A549 (cell line): ENCODE data around the gene MTF1. TPM values are rescaled to one million over a fixed set of nuclear protein-coding genes. Genes with fewer than 3 reads are reported as not detected.

Experiments
- ATAC-seq, 2 experiments: fragments of 200-7000 bp in 1 of 2; fragments of >200 bp in 1 of 2; cut with Nextera tagmentation in 1 of 2; cut with Tn5 transposase in 1 of 2; 3 replicates each; pipeline versions ENCODE4 v1.8.0 to v1.9.1; 2018 to 2020; ENCODE audit warnings: mild to moderate bottlenecking in 1 of 2, moderate library complexity in 1 of 2
- CTCF ChIA-PET: fragments of 300-600 bp; sonication (Branson Sonifier 250); formaldehyde crosslinking; extraction: SDS; loops from one replicate; lab custom pipeline; 2021; ENCODE audit warnings: antibody characterized with exemption, inconsistent platforms; lab: Yijun Ruan, JAX
- POLR2A ChIA-PET: fragments of 350-600 bp; formaldehyde crosslinking; extraction: SDS; loops from one replicate; lab custom pipeline; 2021; ENCODE audit warnings: antibody characterized with exemption, inconsistent platforms; lab: Yijun Ruan, JAX
- DNase-seq, 2 experiments: peaks; one replicate each; pipeline versions ENCODE4 v3.0.0 to v3.0.0-alpha.2; 2011 to 2016; ENCODE audit warnings: low read depth in 1 of 2, low spot score in 1 of 2
- FAIRE-seq: peaks from 2 replicates; lab custom pipeline; 2011; peaks lifted over from hg19 to GRCh38; lab: Jason Lieb, UNC
- H3K27ac ChIP-seq, 2 experiments: fragments of >200 bp; sonication (Bioruptor Twin); formaldehyde crosslinking; 3 replicates each; pipeline ENCODE4 v1.5.1; 2016 to 2017
- H3K4me1 ChIP-seq: fragments of >200 bp; sonication (Bioruptor Twin); formaldehyde crosslinking; 3 replicates; pipeline ENCODE4 v1.6.1; 2016
- H3K4me2 ChIP-seq: fragments of >200 bp; sonication (Bioruptor Twin); formaldehyde crosslinking; 3 replicates; pipeline ENCODE4 v1.6.1; 2016
- H3K4me3 ChIP-seq: fragments of >200 bp; sonication (Bioruptor Twin); formaldehyde crosslinking; 3 replicates; pipeline ENCODE4 v1.5.1; 2016
- H3K9me3 ChIP-seq: fragments of >200 bp; sonication (Bioruptor Twin); formaldehyde crosslinking; 3 replicates; pipeline ENCODE4 v1.6.1; 2016
- BHLHE40 ChIP-seq: IDR thresholded peaks from 2 replicates; pipeline ENCODE4 v1.6.1; 2012; ENCODE audit warnings: low read depth, low read length, inconsistent platforms
- CBX8 ChIP-seq: fragments of 200-600 bp; sonication (generic); IDR thresholded peaks from 2 replicates; pipeline ENCODE4 v1.6.1; 2016
- CEBPB ChIP-seq, 2 experiments: fragments of >200 bp in 1 of 2; sonication (Bioruptor Twin) in 1 of 2; formaldehyde crosslinking in 1 of 2; IDR thresholded peaks; 2 replicates each; pipeline ENCODE4 v1.6.1; 2012 to 2016
- CHD4 ChIP-seq: fragments of 200-600 bp; sonication (generic); IDR thresholded peaks from 2 replicates; pipeline ENCODE4 v1.6.1; 2016; ENCODE audit warnings: antibody characterized with exemption, mild to moderate bottlenecking, borderline replicate concordance
- EHF ChIP-seq: fragments of 250-450 bp; sonication (Bioruptor Pico); IDR thresholded peaks from 2 replicates; pipeline ENCODE4 v1.5.0; 2020; ENCODE audit warnings: mild to moderate bottlenecking
- FOSB ChIP-seq: fragments of 250-450 bp; sonication (Bioruptor Pico); IDR thresholded peaks from 2 replicates; pipeline ENCODE4 v1.5.0; 2020; ENCODE audit warnings: mild to moderate bottlenecking, moderate library complexity
- FOSL2 ChIP-seq, 2 experiments: fragments of 450-650 bp in 1 of 2; fragments of >200 bp in 1 of 2; sonication (Bioruptor Twin) in 1 of 2; formaldehyde crosslinking; IDR thresholded peaks; 2 replicates each; pipeline versions ENCODE4 v1.5.0 to v1.6.1; 2016 to 2020; ENCODE audit warnings: mild to moderate bottlenecking in 1 of 2, moderate library complexity in 1 of 2
- FOXS1 ChIP-seq: fragments of 250-450 bp; sonication (Bioruptor Pico); IDR thresholded peaks from 2 replicates; pipeline ENCODE4 v1.5.0; 2020; ENCODE audit warnings: mild to moderate bottlenecking, moderate library complexity
- HEYL ChIP-seq: fragments of 250-450 bp; sonication (Bioruptor Pico); IDR thresholded peaks from 2 replicates; pipeline ENCODE4 v1.8.0; 2021; ENCODE audit warnings: mild to moderate bottlenecking, moderate library complexity
- HOXA7 ChIP-seq: fragments of 250-450 bp; sonication (Bioruptor Pico); IDR thresholded peaks from 2 replicates; pipeline ENCODE4 v1.5.0; 2020; ENCODE audit warnings: mild to moderate bottlenecking, moderate library complexity
- JUNB ChIP-seq: fragments of >200 bp; sonication (Bioruptor Twin); formaldehyde crosslinking; IDR thresholded peaks from 2 replicates; pipeline ENCODE4 v1.6.1; 2016
- KDM1A ChIP-seq: fragments of 200-600 bp; sonication (generic); IDR thresholded peaks from 2 replicates; pipeline ENCODE4 v1.6.1; 2016; ENCODE audit warnings: low read depth, mild to moderate bottlenecking
- KDM5A ChIP-seq: fragments of 200-600 bp; sonication (generic); IDR thresholded peaks from 2 replicates; pipeline ENCODE4 v1.6.1; 2016; ENCODE audit warnings: antibody characterized with exemption, mild to moderate bottlenecking
- MAFK ChIP-seq: fragments of 450-650 bp; IDR thresholded peaks from 2 replicates; pipeline ENCODE4 v1.6.1; 2014; ENCODE audit not compliant: partially characterized antibody
- MAZ ChIP-seq: fragments of 150-350 bp; IDR thresholded peaks from 2 replicates; pipeline ENCODE4 v1.6.1; 2014; ENCODE audit warnings: antibody characterized with exemption, low read depth, low read length, borderline replicate concordance
- MYC ChIP-seq: IDR thresholded peaks from 2 replicates; pipeline ENCODE4 v1.6.1; 2012; ENCODE audit warnings: mild to moderate bottlenecking, inconsistent platforms, low read length, improper control_type of control experiment, borderline replicate concordance
- NPAS2 ChIP-seq: fragments of 250-450 bp; sonication (Bioruptor Pico); IDR thresholded peaks from 2 replicates; pipeline ENCODE4 v1.8.0; 2022; ENCODE audit warnings: mild to moderate bottlenecking, moderate library complexity, borderline replicate concordance
- NR3C1 ChIP-seq: fragments of >200 bp; sonication (Bioruptor Twin); formaldehyde crosslinking; IDR thresholded peaks from 3 replicates; pipeline ENCODE4 v1.6.1; 2017
- POLR2A ChIP-seq: IDR thresholded peaks from 2 replicates; pipeline ENCODE4 v1.6.1; 2012; ENCODE audit warnings: mild to moderate bottlenecking, low read length
- RARB ChIP-seq: fragments of 250-450 bp; sonication (Bioruptor Pico); IDR thresholded peaks from 2 replicates; pipeline ENCODE4 v1.8.0; 2021; ENCODE audit warnings: mild to moderate bottlenecking, moderate library complexity
- RCOR1 ChIP-seq: fragments of 150-350 bp; IDR thresholded peaks from 2 replicates; pipeline ENCODE4 v1.6.1; 2014; ENCODE audit warnings: antibody characterized with exemption, low read length, low read depth
- RNF2 ChIP-seq: fragments of 200-600 bp; sonication (generic); IDR thresholded peaks from 2 replicates; pipeline ENCODE4 v1.6.1; 2016; ENCODE audit warnings: low read depth, mild to moderate bottlenecking, antibody characterized with exemption, moderate library complexity, borderline replicate concordance
- SREBF2 ChIP-seq: fragments of 450-650 bp; IDR thresholded peaks from 2 replicates; pipeline ENCODE4 v1.6.1; 2014; ENCODE audit warnings: mild to moderate bottlenecking, moderate library complexity
- TFCP2L1 ChIP-seq: fragments of 250-450 bp; sonication (Bioruptor Pico); IDR thresholded peaks from 2 replicates; pipeline ENCODE4 v1.5.0; 2021; ENCODE audit warnings: mild to moderate bottlenecking
- ZNF302 ChIP-seq: fragments of 250-450 bp; sonication (Bioruptor Pico); IDR thresholded peaks from 2 replicates; pipeline ENCODE4 v1.9.0; 2021; ENCODE audit warnings: inconsistent platforms, mild to moderate bottlenecking, moderate library complexity
- WGBS: methylation state at CpG from one replicate; pipeline ENCODE4 v1.1.6; 2017; ENCODE audit errors: missing lambda C conversion rate; 5-methylcytosine and 5-hydroxymethylcytosine counted together
- polyA plus RNA-seq, 4 experiments: library from polyadenylated mRNA; depleted of rRNA in 3 of 4; stranded (reverse); fragments of >200 nt; fragmentation: RNase III in 1 of 4; extraction: RNeasy Plus Mini Kit Qiagen cat#74134 plus additional on column Dnase treatment in 1 of 4; gene quantifications; 2 replicates in 3 of 4; 3 replicates in 1 of 4; pipeline ENCODE4 v1.2.3, GENCODE V29; 2011 to 2017
- TF ChIP-seq, protein P1 (sequence below): IDR thresholded peaks from 2 replicates; pipeline ENCODE4 v1.6.1; 2012; ENCODE audit warnings: low read depth, borderline replicate concordance
- TF ChIP-seq, protein P2 (sequence below): IDR thresholded peaks from 2 replicates; pipeline ENCODE4 v1.6.1; 2012
- TF ChIP-seq, protein P3 (sequence below): fragments of >200 bp; sonication (Bioruptor Twin); formaldehyde crosslinking; IDR thresholded peaks from 3 replicates; pipeline ENCODE4 v1.6.1; 2016
- TF ChIP-seq, protein P4 (sequence below): fragments of 150-350 bp; IDR thresholded peaks from 2 replicates; pipeline ENCODE4 v1.6.1; 2014; ENCODE audit warnings: low read depth, mild to moderate bottlenecking, low read length
- TF ChIP-seq, protein P5 (sequence below): fragments of 250-450 bp; sonication (Bioruptor Pico); IDR thresholded peaks from 2 replicates; pipeline ENCODE4 v1.5.0; 2020; ENCODE audit warnings: low read depth, mild to moderate bottlenecking, moderate library complexity

Gene MTF1
- polyA plus RNA-seq, 2 of the 4 experiments (the other 2 are of a cell fraction), result 4.0 to 6.7 TPM

DNA sequence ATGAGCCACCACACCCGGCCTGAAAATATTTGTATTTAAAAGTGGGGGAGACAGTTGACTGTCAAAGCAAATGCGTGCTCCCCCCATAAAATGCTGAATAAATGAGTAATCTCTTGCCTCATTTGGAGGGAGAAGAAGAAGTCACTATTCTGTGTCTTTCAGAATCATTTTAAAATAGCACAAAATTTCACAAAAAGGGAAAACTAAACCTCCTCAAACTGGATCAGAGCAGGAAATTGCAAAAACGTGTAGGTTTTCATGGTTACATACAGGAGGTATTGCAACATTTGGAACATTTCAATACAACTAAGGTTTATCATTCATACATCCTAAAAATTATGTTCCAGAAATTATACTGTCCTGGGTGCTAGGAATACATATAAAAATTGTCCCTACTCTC is 13.6 kb downstream of the MTF1 start (continued):
- TF ChIP-seq KDM5A (no peak), NR3C1 (no peak), EHF (CRISPR knock-in tag) (no peak)

DNA sequence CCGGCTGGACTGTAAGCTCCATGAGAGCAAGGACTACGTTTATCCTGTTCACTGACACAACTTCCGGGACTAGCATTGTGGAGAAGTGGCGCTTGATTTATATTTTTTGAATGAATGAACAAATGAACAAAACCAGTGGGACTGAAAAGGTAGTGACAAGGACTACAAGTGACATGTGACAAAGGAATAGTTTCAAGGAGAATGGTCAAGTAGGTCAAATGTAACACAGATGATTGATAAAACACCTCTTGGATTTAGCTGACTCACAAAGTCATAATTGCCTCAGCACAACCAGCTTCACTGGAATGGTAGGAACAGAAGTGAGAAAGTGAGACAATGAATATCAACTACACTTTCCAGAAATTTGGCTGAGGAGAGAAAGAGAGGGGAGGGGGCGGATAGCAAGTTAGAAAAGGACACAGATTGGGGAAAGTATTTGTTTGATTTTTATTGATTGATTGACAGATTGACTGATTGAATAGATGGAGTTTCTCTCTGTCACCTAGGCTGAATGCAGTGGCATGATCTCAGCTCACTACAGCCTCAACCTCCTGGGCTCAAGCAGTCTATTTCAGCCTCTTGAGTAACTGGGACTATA is 14.2 kb downstream of the MTF1 start:
- POLR2A ChIA-PET, result no interaction called here

DNA sequence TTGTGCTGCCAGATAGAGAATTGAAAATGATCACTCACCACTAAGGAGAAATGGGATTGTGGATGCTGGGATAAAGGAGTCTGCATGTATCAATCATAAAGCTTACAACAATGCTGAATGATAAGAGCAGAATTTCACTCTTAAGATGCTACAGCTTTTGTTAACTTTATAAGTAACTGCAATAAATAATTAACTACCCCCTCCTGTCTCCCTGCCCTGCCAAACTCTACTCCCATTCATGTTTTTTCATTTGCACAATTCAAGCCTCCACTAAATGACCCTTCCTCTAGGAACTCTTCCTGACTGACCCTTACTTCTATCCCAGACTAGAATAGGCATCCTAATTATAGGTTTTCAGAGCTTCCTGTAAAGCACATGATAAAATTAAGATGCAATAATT is 14.9 kb downstream of the MTF1 start:
- ATAC-seq (no peak), FAIRE-seq (no peak), DNase-seq (no peak)
- H3K4me1 ChIP-seq, result peaks cover 23% of the 10 kb centered on the region
- H3K9me3 ChIP-seq, result no peaks in the 10 kb centered on the region
- peak overlapping the region; percentile 50 for H3K4me2 ChIP-seq
- ChIA-PET CTCF (no interaction called here), POLR2A (no interaction called here)
- TF ChIP-seq POLR2A, result no peak
- no peak for TF ChIP-seq SREBF2
- TF ChIP-seq CHD4, result no peak
- no peak for TF ChIP-seq MAFK
- no peak for TF ChIP-seq JUNB
- no peak for TF ChIP-seq MYC
- TF ChIP-seq, protein P1, sequence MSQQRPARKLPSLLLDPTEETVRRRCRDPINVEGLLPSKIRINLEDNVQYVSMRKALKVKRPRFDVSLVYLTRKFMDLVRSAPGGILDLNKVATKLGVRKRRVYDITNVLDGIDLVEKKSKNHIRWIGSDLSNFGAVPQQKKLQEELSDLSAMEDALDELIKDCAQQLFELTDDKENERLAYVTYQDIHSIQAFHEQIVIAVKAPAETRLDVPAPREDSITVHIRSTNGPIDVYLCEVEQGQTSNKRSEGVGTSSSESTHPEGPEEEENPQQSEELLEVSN, result no peak
- TF ChIP-seq FOXS1 (CRISPR knock-in tag), result no peak
- no peak for TF ChIP-seq HOXA7
- TF ChIP-seq, protein P2, sequence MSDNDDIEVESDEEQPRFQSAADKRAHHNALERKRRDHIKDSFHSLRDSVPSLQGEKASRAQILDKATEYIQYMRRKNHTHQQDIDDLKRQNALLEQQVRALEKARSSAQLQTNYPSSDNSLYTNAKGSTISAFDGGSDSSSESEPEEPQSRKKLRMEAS, result no peak
- TF ChIP-seq TFCP2L1, result no peak
- TF ChIP-seq RCOR1, result no peak
- TF ChIP-seq FOSL2 (IDR thresholded peaks at IDR 0.05), result no peak
- TF ChIP-seq FOSL2 (CRISPR knock-in tag; IDR thresholded peaks at IDR 0.05), result no peak
- no peak for TF ChIP-seq EHF (CRISPR knock-in tag)
- TF ChIP-seq CBX8, result no peak
- TF ChIP-seq, protein P3, sequence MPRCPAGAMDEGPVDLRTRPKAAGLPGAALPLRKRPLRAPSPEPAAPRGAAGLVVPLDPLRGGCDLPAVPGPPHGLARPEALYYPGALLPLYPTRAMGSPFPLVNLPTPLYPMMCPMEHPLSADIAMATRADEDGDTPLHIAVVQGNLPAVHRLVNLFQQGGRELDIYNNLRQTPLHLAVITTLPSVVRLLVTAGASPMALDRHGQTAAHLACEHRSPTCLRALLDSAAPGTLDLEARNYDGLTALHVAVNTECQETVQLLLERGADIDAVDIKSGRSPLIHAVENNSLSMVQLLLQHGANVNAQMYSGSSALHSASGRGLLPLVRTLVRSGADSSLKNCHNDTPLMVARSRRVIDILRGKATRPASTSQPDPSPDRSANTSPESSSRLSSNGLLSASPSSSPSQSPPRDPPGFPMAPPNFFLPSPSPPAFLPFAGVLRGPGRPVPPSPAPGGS, result no peak
- no peak for TF ChIP-seq RNF2
- no peak overlapping the region for H3K4me3 ChIP-seq
- no peak overlapping the region for H3K27ac ChIP-seq

More for the DNA sequence above, 14.2 kb downstream of the MTF1 start:
- Histone ChIP-seq H3K4me3 (no peak overlapping the region), H3K4me1 (peaks cover 23% of the 10 kb centered on the region), H3K27ac (no peak overlapping the region)
- ATAC-seq, result no peak
- no peak for FAIRE-seq
- WGBS, result 51% methylated on average over 5 of the region's 5 CpGs
- no peak for TF ChIP-seq CBX8
- TF ChIP-seq ZNF302 (CRISPR knock-in tag), result no peak
- no peak for TF ChIP-seq CEBPB (IDR thresholded peaks at IDR 0.05)
- TF ChIP-seq, protein P4, sequence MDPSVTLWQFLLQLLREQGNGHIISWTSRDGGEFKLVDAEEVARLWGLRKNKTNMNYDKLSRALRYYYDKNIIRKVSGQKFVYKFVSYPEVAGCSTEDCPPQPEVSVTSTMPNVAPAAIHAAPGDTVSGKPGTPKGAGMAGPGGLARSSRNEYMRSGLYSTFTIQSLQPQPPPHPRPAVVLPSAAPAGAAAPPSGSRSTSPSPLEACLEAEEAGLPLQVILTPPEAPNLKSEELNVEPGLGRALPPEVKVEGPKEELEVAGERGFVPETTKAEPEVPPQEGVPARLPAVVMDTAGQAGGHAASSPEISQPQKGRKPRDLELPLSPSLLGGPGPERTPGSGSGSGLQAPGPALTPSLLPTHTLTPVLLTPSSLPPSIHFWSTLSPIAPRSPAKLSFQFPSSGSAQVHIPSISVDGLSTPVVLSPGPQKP, result no peak
- no peak for TF ChIP-seq EHF (CRISPR knock-in tag)
- no peak for TF ChIP-seq RARB (CRISPR knock-in tag)
- no peak for TF ChIP-seq BHLHE40
- TF ChIP-seq HEYL (CRISPR knock-in tag), result no peak
- TF ChIP-seq NPAS2, result no peak
- TF ChIP-seq, protein P5, sequence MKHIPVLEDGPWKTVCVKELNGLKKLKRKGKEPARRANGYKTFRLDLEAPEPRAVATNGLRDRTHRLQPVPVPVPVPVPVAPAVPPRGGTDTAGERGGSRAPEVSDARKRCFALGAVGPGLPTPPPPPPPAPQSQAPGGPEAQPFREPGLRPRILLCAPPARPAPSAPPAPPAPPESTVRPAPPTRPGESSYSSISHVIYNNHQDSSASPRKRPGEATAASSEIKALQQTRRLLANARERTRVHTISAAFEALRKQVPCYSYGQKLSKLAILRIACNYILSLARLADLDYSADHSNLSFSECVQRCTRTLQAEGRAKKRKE (CRISPR knock-in tag), result no peak
- no peak for TF ChIP-seq KDM5A
- TF ChIP-seq MAZ, result no peak
- TF ChIP-seq FOSB (CRISPR knock-in tag), result no peak
- TF ChIP-seq KDM1A, result no peak
- TF ChIP-seq, all 56 proteins: peak for 0
- CTCF ChIA-PET, result interaction anchor here (0.6 to 1.2 kb wide), 2 partner anchors 9 to 15 kb away, joined by 3 read pairs; no protein-coding TSS in a partner anchor
- H3K9me3 ChIP-seq, result no peaks in the 10 kb centered on the region
- no peak for DNase-seq
- peak overlapping the region; percentile 50 for H3K4me2 ChIP-seq
